Heart left ventricle (tissue), 16 donors: Measurements from ENCODE around the gene NOL12. TPM values are rescaled to one million over a fixed set of nuclear protein-coding genes. Genes with fewer than 3 reads are reported as not detected.

Experiments used
- ATAC-seq, 4 donors: fragments of 200-7000 bp; cut with Tn5 transposase; one replicate each; pipeline ENCODE4 v1.9.1; 2020 to 2022; ENCODE audit warnings: moderate library complexity in 4 of 4, mild to moderate bottlenecking in 3 of 4, moderate number of reproducible peaks in 1 of 4
- DNase-seq, 5 donors: peaks; one replicate each; pipeline ENCODE4 v3.0.0-alpha.2; 2020
- H3K27ac ChIP-seq, 12 donors: fragments of 200-600 bp; sonication (generic) in 4 of 12; one replicate each; pipeline versions ENCODE4 v1.5.0 to v1.8.0; 2016 to 2022; ENCODE audit warnings: mild to moderate bottlenecking in 2 of 12
- H3K27me3 ChIP-seq, 9 donors: fragments of 200-600 bp; sonication (generic) in 2 of 9; one replicate each; pipeline versions ENCODE4 v1.5.1 to v1.8.0; 2016 to 2022; ENCODE audit warnings: mild to moderate bottlenecking in 3 of 9
- H3K36me3 ChIP-seq, 9 donors: fragments of 200-600 bp; sonication (generic) in 2 of 9; one replicate each; pipeline versions ENCODE4 v1.5.0 to v1.8.0; 2018 to 2022; ENCODE audit warnings: mild to moderate bottlenecking in 2 of 9
- H3K4me1 ChIP-seq, 12 donors: fragments of 200-600 bp; sonication (generic) in 4 of 12; one replicate each; pipeline versions ENCODE4 v1.5.0 to v1.8.0; 2016 to 2022; ENCODE audit warnings: mild to moderate bottlenecking in 3 of 12
- H3K4me3 ChIP-seq, 12 donors: fragments of 200-600 bp; sonication (generic) in 4 of 12; one replicate each; pipeline versions ENCODE4 v1.5.0 to v1.8.0; 2017 to 2022; ENCODE audit warnings: mild to moderate bottlenecking in 9 of 12, moderate library complexity in 4 of 12
- H3K9me3 ChIP-seq, 12 donors: fragments of 200-600 bp; sonication (generic) in 4 of 12; one replicate each; pipeline versions ENCODE4 v1.5.0 to v1.8.0; 2016 to 2022; ENCODE audit warnings: mild to moderate bottlenecking in 1 of 12
- CTCF ChIP-seq, 12 donors: fragments of 200-600 bp; sonication (generic) in 4 of 12; IDR thresholded peaks; one replicate each; pipeline versions ENCODE4 v1.5.0 to v1.8.0; 2018 to 2022; ENCODE audit warnings: antibody characterized with exemption in 12 of 12, mild to moderate bottlenecking in 5 of 12
- POLR2A ChIP-seq, 2 donors: fragments of 450-650 bp; IDR thresholded peaks; one replicate each; pipeline ENCODE4 v1.6.1; 2017; ENCODE audit warnings: antibody characterized with exemption in 2 of 2, mild to moderate bottlenecking in 2 of 2, moderate library complexity in 2 of 2
- WGBS, 4 donors: extraction: QIAGEN DNeasy Blood & Tissue Kit in 2 of 4; methylation state at CpG; one replicate each; pipeline versions ENCODE4 v1.1.5 to v1.1.7; 2013 to 2018; 5-methylcytosine and 5-hydroxymethylcytosine counted together
- intact Hi-C, 10 donors: fragments of 100-400 bp; cut with DNase I; formaldehyde crosslinking; loops; one replicate each; pipeline versions ENCODE4 v1.11.1 to v1.14.2; 2022
- polyA plus RNA-seq, 2 donors: library from polyadenylated mRNA; stranded (reverse); fragments of 200-250 nt; gene quantifications; one replicate each; pipeline ENCODE4 v1.2.3, GENCODE V29; 2013
- total RNA-seq, 9 donors: library from RNA; depleted of rRNA in 2 of 9; stranded (reverse); fragments of >200 nt in 2 of 9; fragmentation: NEBNext Ultra II Directional in 3 of 9; extraction: Animal tissue kit (Norgen Biotek cat#: 25700) in 3 of 9; gene quantifications; one replicate each; pipeline versions ENCODE4 v1.1.0 to v1.2.4, GENCODE V29; 2016 to 2023
- donor health status: ischemic (EF 13 %, LVEDD 7.1; RV severe dilation, severe dysfunction).
- donor health status: healthy with polysubstance abuse.
- donor health status: DM: no; HTN: yes; CAD: no.
- donor health status: DM: no; HTN: no; CAD: no.
- donor health status: ischemic (EF 25% LVEDD 6.9; RV normal size, moderate dysfunction).
- donor health status: ischemic (EF 25% LVEDD 5.7; RV mildly dilated, moderate dysfunction).
- donor health status: healthy.
- donor health status: DM: yes; HTN: yes; CAD: no.
- donor health status: ischemic (EF 35%, LVEDD 5.7; RV mildly dilated, moderate dysfunction).
- donor health status: nonischemic (EF 11% LVEDD 7.7; RV severe dilation, severe dysfunction).
- donor health status: DM: yes; HTN: yes; CAD: no.
- donor health status: PGD.
- donor health status: ischemic (EF 29% LVEDD 5.4; RV normal size, mild dysfunction).
- donor health status: nonischemic (EF 23%, LVEDD 6.1; RV moderate dilation, normal function).

The NOL12 gene
- total and polyA plus RNA-seq, 11 donors: 8.0 to 29.2 (median 14.3) TPM

- ATAC-seq (no peak), DNase-seq (no peak)
- H3K36me3 ChIP-seq: peaks cover 0 to 18% (median 13%) of the 10 kb centered on the region in 9 donors
- peaks cover 0 to 54% (median 41%) of the 10 kb centered on the region in 12 donors for H3K4me1 ChIP-seq
- H3K27ac ChIP-seq: peak overlapping the region in 11 of 12 donors; percentile 18 to 87 (median 71)
- TF ChIP-seq POLR2A (IDR thresholded peaks at IDR 0.05) (no peak), CTCF (IDR thresholded peaks at IDR 0.05) (no peak)
- no peaks in the 10 kb centered on the region for H3K27me3 ChIP-seq
- H3K4me3 ChIP-seq: no peak overlapping the region
- H3K9me3 ChIP-seq: no peaks in the 10 kb centered on the region
- intact Hi-C loops: loop anchor here in 1 of 10 donors (1.0 kb wide), 1 partner anchor 13 kb away; the partner anchor contains the start of gene LGALS1
- WGBS, 4 donors: 66 to 78% (median 74%) methylated on average over 5 of the region's 5 CpGs
Measured at GRCh38 chr22:37662039-37662438, 24.1 kb upstream of the NOL12 start.

GRCh38 chr22:37663521-37664140 is 22.5 kb upstream of the NOL12 start:
- peak in 1 of 4 donors; percentile 27 for ATAC-seq
- 72 to 85% (median 83%) methylated on average over 16 of the region's 16 CpGs for WGBS, 4 donors

GRCh38 chr22:37664249-37665101 is 21.7 kb upstream of the NOL12 start:
- Histone ChIP-seq H3K36me3 (peaks cover 0 to 20% (median 13%) of the 10 kb centered on the region in 9 donors), H3K27ac (peak overlapping the region in 4 of 12 donors; percentile 7 to 50 (median 24)), H3K27me3 (no peaks in the 10 kb centered on the region), H3K9me3 (no peaks in the 10 kb centered on the region), H3K4me1 (peaks cover 0 to 43% (median 30%) of the 10 kb centered on the region in 12 donors), H3K4me3 (no peak overlapping the region)
- TF ChIP-seq CTCF (IDR thresholded peaks at IDR 0.05): no peak
- TF ChIP-seq POLR2A (IDR thresholded peaks at IDR 0.05): no peak
- intact Hi-C loops: no loop called here
- WGBS, 4 donors: 47 to 64% (median 61%) methylated on average over 11 to 16 of the region's 16 CpGs
- ATAC-seq: no peak
- DNase-seq: no peak

More at GRCh38 chr22:37663521-37664140, 22.5 kb upstream of the NOL12 start:
- intact Hi-C loops: no loop called here
- Histone ChIP-seq H3K9me3 (no peaks in the 10 kb centered on the region), H3K27me3 (no peaks in the 10 kb centered on the region), H3K27ac (peak overlapping the region in 4 of 12 donors; percentile 6 to 84 (median 41)), H3K4me3 (no peak overlapping the region), H3K4me1 (peaks cover 0 to 47% (median 33%) of the 10 kb centered on the region in 12 donors), H3K36me3 (peaks cover 0 to 20% (median 13%) of the 10 kb centered on the region in 9 donors)
- TF ChIP-seq CTCF (IDR thresholded peaks at IDR 0.05) (no peak), POLR2A (IDR thresholded peaks at IDR 0.05) (no peak)
- DNase-seq: no peak

- no peak overlapping the region for H3K27ac ChIP-seq
Measured at GRCh38 chr22:37665487-37665886, 20.7 kb upstream of the NOL12 start.

More at GRCh38 chr22:37665487-37665886, 20.7 kb upstream of the NOL12 start:
- ATAC-seq: no peak
- no peak for DNase-seq
- H3K4me3 ChIP-seq: no peak overlapping the region
- intact Hi-C loops: no loop called here
- H3K27me3 ChIP-seq: no peaks in the 10 kb centered on the region
- H3K9me3 ChIP-seq: no peaks in the 10 kb centered on the region
- 94 to 100% (median 95%) methylated on average over 13 to 24 of the region's 24 CpGs for WGBS, 4 donors
- TF ChIP-seq POLR2A (IDR thresholded peaks at IDR 0.05) (no peak), CTCF (IDR thresholded peaks at IDR 0.05) (no peak)
- H3K36me3 ChIP-seq: peaks cover 0 to 20% (median 13%) of the 10 kb centered on the region in 9 donors
- H3K4me1 ChIP-seq: peaks cover 0 to 33% (median 19%) of the 10 kb centered on the region in 12 donors
